T-cell (primary cell): ENCODE data around the gene PRR5L. TPM values are rescaled to one million over a fixed set of nuclear protein-coding genes. Genes with fewer than 3 reads are reported as not detected.

Experiments used
- ATAC-seq, 4 experiments: fragments of 200-7000 bp in 3 of 4; fragments of 150-1000 bp in 1 of 4; cut with Tn5 transposase; replicated peaks in 1 of 4; 1 replicate in 3 of 4; 2 replicates in 1 of 4; pipeline ENCODE4 v1.10.0; 2021; ENCODE audit warnings: moderate library complexity in 3 of 4, mild to moderate bottlenecking in 2 of 4, moderate number of reproducible peaks in 1 of 4
- CTCF ChIA-PET, 2 donors: fragments of 300-600 bp; sonication (Branson Sonifier 250); formaldehyde crosslinking; loops; one replicate each; lab custom pipeline; 2022; ENCODE audit warnings: antibody characterized with exemption in 2 of 2; lab: Charles Lee
- POLR2A ChIA-PET, 2 donors: fragments of 300-600 bp; sonication (Branson Sonifier 250); formaldehyde crosslinking; loops; one replicate each; lab custom pipeline; 2022; ENCODE audit warnings: antibody characterized with exemption in 2 of 2; lab: Charles Lee
- DNase-seq, 35 experiments: peaks; one replicate each; pipeline versions ENCODE4 v3.0.0 to v3.0.0-alpha.2; 2013 to 2023
- H3K27ac ChIP-seq: one replicate; pipeline ENCODE4 v1.5.1; 2013; ENCODE audit warnings: low read length
- H3K27me3 ChIP-seq, 2 experiments: replicated peaks in 1 of 2; 1 replicate in 1 of 2; 2 replicates in 1 of 2; pipeline versions ENCODE4 v1.6.1 to v1.7.0; 2013; ENCODE audit warnings: low read length in 1 of 2, mixed read lengths in 1 of 2; ENCODE audit not compliant: control insufficient read depth in 2 of 2, insufficient read depth in 2 of 2; ENCODE audit errors: extremely low read depth in 1 of 2
- H3K36me3 ChIP-seq, 2 donors: 1 replicate in 1 of 2; 2 replicates in 1 of 2; pipeline versions ENCODE4 v1.6.1 to v1.7.0; 2013; ENCODE audit warnings: low read length in 1 of 2; ENCODE audit not compliant: control insufficient read depth in 2 of 2, insufficient read depth in 1 of 2; ENCODE audit errors: extremely low read depth in 1 of 2
- H3K4me1 ChIP-seq, 2 experiments: 1 replicate in 1 of 2; 2 replicates in 1 of 2; pipeline versions ENCODE4 v1.6.1 to v1.7.0; 2013; ENCODE audit warnings: low read length in 2 of 2, mixed read lengths in 1 of 2; ENCODE audit not compliant: insufficient read depth in 2 of 2, control insufficient read depth in 1 of 2; ENCODE audit errors: extremely low read depth in 1 of 2
- H3K4me3 ChIP-seq, 2 donors: 1 replicate in 1 of 2; 2 replicates in 1 of 2; pipeline versions ENCODE4 v1.5.1 to v1.7.0; 2013; ENCODE audit warnings: mild to moderate bottlenecking in 2 of 2, low read length in 1 of 2, moderate library complexity in 1 of 2; ENCODE audit not compliant: control insufficient read depth in 1 of 2; ENCODE audit errors: extremely low read depth in 1 of 2
- H3K9me3 ChIP-seq: 2 replicates; pipeline ENCODE4 v1.7.0; 2013
- H3K27ac Mint-ChIP-seq, 2 donors: one replicate each; pipeline ENCODE4 v1.8.0; 2020 to 2021; ENCODE audit warnings: mild to moderate bottlenecking in 2 of 2, mixed read lengths in 2 of 2
- H3K27me3 Mint-ChIP-seq, 2 donors: one replicate each; pipeline ENCODE4 v1.8.0; 2021 to 2022; ENCODE audit warnings: mixed read lengths in 2 of 2
- H3K36me3 Mint-ChIP-seq: one replicate; pipeline ENCODE4 v1.8.0; 2021; ENCODE audit warnings: mixed read lengths
- H3K4me1 Mint-ChIP-seq, 3 donors: one replicate each; pipeline ENCODE4 v1.8.0; 2020 to 2022; ENCODE audit warnings: mixed read lengths in 3 of 3, mild to moderate bottlenecking in 1 of 3
- H3K4me3 Mint-ChIP-seq, 3 donors: one replicate each; pipeline ENCODE4 v1.8.0; 2020 to 2022; ENCODE audit warnings: mild to moderate bottlenecking in 3 of 3, mixed read lengths in 3 of 3, moderate library complexity in 3 of 3
- H3K9me3 Mint-ChIP-seq, 3 donors: one replicate each; pipeline ENCODE4 v1.8.0; 2020 to 2022; ENCODE audit warnings: mixed read lengths in 3 of 3
- WGBS: methylation state at CpG from one replicate; pipeline ENCODE4 v1.1.5; 2013; ENCODE audit warnings: missing lambda C conversion rate; ENCODE audit not compliant: insufficient coverage; 5-methylcytosine and 5-hydroxymethylcytosine counted together
- total RNA-seq, 35 experiments: library from RNA in 6 of 35; stranded (reverse) in 6 of 35; fragments of 120-200 nt in 1 of 35; gene quantifications; one replicate each; pipeline versions ENCODE4 v1.2.1 to v1.2.4 and lab custom pipeline; 2013 to 2026

Gene PRR5L
- total RNA-seq, 5 donors from 2014 or later (not counting 1 experiment from before 2014, with no cell fraction given): 22.3 to 64.0 (median 31.3) TPM

GRCh38 chr11:36449561-36450096, 153.5 kb downstream of the PRR5L start:
- H3K4me1 Mint-ChIP-seq: peaks cover 42 to 59% (median 47%) of the 10 kb centered on the region in 3 donors
- H3K27ac Mint-ChIP-seq: peak overlapping the region; percentile 66 to 75
- H3K27ac ChIP-seq: no peak overlapping the region
- DNase-seq (no peak), ATAC-seq (no peak)
- peaks cover 26% of the 10 kb centered on the region for H3K36me3 Mint-ChIP-seq
- H3K4me1 ChIP-seq: peaks cover 21 to 60% of the 10 kb centered on the region in 2 experiments
- ChIA-PET CTCF (interaction anchor here in 1 of 2 donors (0.7 to 1.7 kb wide), 3 partner anchors 29 to 96 kb away, joined by 3 to 9 read pairs (median 5); no protein-coding TSS in a partner anchor), POLR2A (no interaction called here)
- no peaks in the 10 kb centered on the region for H3K9me3 ChIP-seq
- no peaks in the 10 kb centered on the region for H3K27me3 ChIP-seq
- WGBS: 100% methylated on average over 3 of the region's 5 CpGs
- H3K36me3 ChIP-seq: peaks cover 0 to 43% of the 10 kb centered on the region in 2 donors
- peak overlapping the region in 1 of 2 donors; percentile 36 for H3K4me3 ChIP-seq
- no peaks in the 10 kb centered on the region for H3K9me3 Mint-ChIP-seq
- H3K27me3 Mint-ChIP-seq: no peaks in the 10 kb centered on the region
- H3K4me3 Mint-ChIP-seq: peak overlapping the region; percentile 49 to 85 (median 65)

- Histone ChIP-seq H3K36me3 (peaks cover 0 to 49% of the 10 kb centered on the region in 2 donors), H3K4me3 (peak overlapping the region in 1 of 2 donors; percentile 36), H3K27me3 (no peaks in the 10 kb centered on the region), H3K4me1 (peaks cover 21 to 65% of the 10 kb centered on the region in 2 experiments), H3K9me3 (no peaks in the 10 kb centered on the region), H3K27ac (no peak overlapping the region)
- 47% methylated on average over 2 of the region's 3 CpGs for WGBS
- ChIA-PET POLR2A (no interaction called here), CTCF (interaction anchor here in 1 of 2 donors (0.6 to 1.7 kb wide), 4 partner anchors 43 to 725 kb away, joined by 3 to 9 read pairs (median 4); no protein-coding TSS in a partner anchor)
- Mint-ChIP-seq H3K36me3 (peaks cover 26% of the 10 kb centered on the region), H3K4me3 (peak overlapping the region; percentile 49 to 85 (median 65)), H3K27me3 (no peaks in the 10 kb centered on the region), H3K9me3 (no peaks in the 10 kb centered on the region), H3K4me1 (peaks cover 42 to 59% (median 47%) of the 10 kb centered on the region in 3 donors), H3K27ac (peak overlapping the region; percentile 66 to 75)
- peak in 1 of 35 experiments; percentile 15 for DNase-seq
- ATAC-seq: peak in 2 of 4 experiments; percentile 24 to 52
These were observed 154.1 kb downstream of the PRR5L start for GRCh38 chr11:36450110-36450572.

GRCh38 chr11:36451045-36451444, 155.0 kb downstream of the PRR5L start:
- H3K27ac ChIP-seq: no peak overlapping the region
- H3K4me3 Mint-ChIP-seq: peak overlapping the region in 1 of 3 donors; percentile 85
- peak overlapping the region; percentile 30 to 56 for H3K27ac Mint-ChIP-seq
- no peaks in the 10 kb centered on the region for H3K27me3 Mint-ChIP-seq
- ATAC-seq: no peak
- DNase-seq: no peak
- H3K9me3 Mint-ChIP-seq: no peaks in the 10 kb centered on the region
- no peaks in the 10 kb centered on the region for H3K27me3 ChIP-seq
- CTCF ChIA-PET: interaction anchor here in 1 of 2 donors (0.8 kb wide), 1 partner anchor 98 kb away, joined by 3 read pairs; no protein-coding TSS in a partner anchor
- no peak overlapping the region for H3K4me3 ChIP-seq
- H3K36me3 Mint-ChIP-seq: peaks cover 26% of the 10 kb centered on the region
- no peaks in the 10 kb centered on the region for H3K9me3 ChIP-seq
- H3K36me3 ChIP-seq: peaks cover 0 to 55% of the 10 kb centered on the region in 2 donors
- POLR2A ChIA-PET: no interaction called here
- peaks cover 21 to 72% of the 10 kb centered on the region in 2 experiments for H3K4me1 ChIP-seq
- H3K4me1 Mint-ChIP-seq: peaks cover 42 to 59% (median 47%) of the 10 kb centered on the region in 3 donors
- 95% methylated on average over 4 of the region's 6 CpGs for WGBS

GRCh38 chr11:36451681-36452080, 155.6 kb downstream of the PRR5L start:
- no peaks in the 10 kb centered on the region for H3K9me3 ChIP-seq
- H3K4me1 ChIP-seq: peaks cover 21 to 68% of the 10 kb centered on the region in 2 experiments
- no peak for ATAC-seq
- no peak for DNase-seq
- H3K27me3 Mint-ChIP-seq: no peaks in the 10 kb centered on the region
- no peaks in the 10 kb centered on the region for H3K9me3 Mint-ChIP-seq
- no peak overlapping the region for H3K4me3 ChIP-seq
- peak overlapping the region in 1 of 3 donors; percentile 39 for H3K4me3 Mint-ChIP-seq
- WGBS: 75% methylated on average over 1 of the region's 1 CpG
- ChIA-PET CTCF (interaction anchor here (1.1 to 2.3 kb wide), 3 partner anchors 10 to 99 kb away, joined by 3 to 14 read pairs (median 9); no protein-coding TSS in a partner anchor), POLR2A (no interaction called here)
- peaks cover 0 to 54% of the 10 kb centered on the region in 2 donors for H3K36me3 ChIP-seq
- H3K27ac Mint-ChIP-seq: peak overlapping the region; percentile 77 to 84
- H3K27ac ChIP-seq: peak overlapping the region; percentile 6
- peaks cover 28% of the 10 kb centered on the region for H3K36me3 Mint-ChIP-seq
- H3K4me1 Mint-ChIP-seq: peaks cover 42 to 59% (median 47%) of the 10 kb centered on the region in 3 donors
- H3K27me3 ChIP-seq: no peaks in the 10 kb centered on the region

GRCh38 chr11:36452236-36452940, 156.3 kb downstream of the PRR5L start:
- peaks cover 0 to 53% of the 10 kb centered on the region in 2 donors for H3K36me3 ChIP-seq
- CTCF ChIA-PET: interaction anchor here (0.9 to 2.3 kb wide), 4 partner anchors 11 to 100 kb away, joined by 3 to 14 read pairs (median 6); no protein-coding TSS in a partner anchor

GRCh38 chr11:36452961-36453360, 156.9 kb downstream of the PRR5L start:
- H3K9me3 Mint-ChIP-seq: no peaks in the 10 kb centered on the region
- H3K4me3 ChIP-seq: no peak overlapping the region
- H3K36me3 Mint-ChIP-seq: peaks cover 34% of the 10 kb centered on the region
- ChIA-PET POLR2A (no interaction called here), CTCF (interaction anchor here in 1 of 2 donors (0.9 to 2.3 kb wide), 3 partner anchors 40 to 100 kb away, joined by 4 to 14 read pairs (median 9); no protein-coding TSS in a partner anchor)
- peak overlapping the region in 1 of 3 donors; percentile 39 for H3K4me3 Mint-ChIP-seq
- no CpG with 5 or more reads among the region's 1 CpG for WGBS
- H3K27ac Mint-ChIP-seq: peak overlapping the region; percentile 77
- peak in 3 of 4 experiments; percentile 28 to 57 (median 28) for ATAC-seq
- peak overlapping the region; percentile 41 for H3K27ac ChIP-seq
- no peaks in the 10 kb centered on the region for H3K27me3 ChIP-seq
- H3K4me1 ChIP-seq: peaks cover 21 to 63% of the 10 kb centered on the region in 2 experiments
- no peaks in the 10 kb centered on the region for H3K9me3 ChIP-seq
- H3K4me1 Mint-ChIP-seq: peaks cover 42 to 59% (median 47%) of the 10 kb centered on the region in 3 donors
- no peaks in the 10 kb centered on the region for H3K27me3 Mint-ChIP-seq
- peaks cover 0 to 51% of the 10 kb centered on the region in 2 donors for H3K36me3 ChIP-seq
- DNase-seq: peak in 1 of 35 experiments; percentile 19

More at GRCh38 chr11:36452236-36452940, 156.3 kb downstream of the PRR5L start:
- H3K4me1 Mint-ChIP-seq: peaks cover 42 to 59% (median 47%) of the 10 kb centered on the region in 3 donors
- no peaks in the 10 kb centered on the region for H3K27me3 Mint-ChIP-seq
- POLR2A ChIA-PET: no interaction called here
- H3K27me3 ChIP-seq: no peaks in the 10 kb centered on the region
- H3K9me3 Mint-ChIP-seq: no peaks in the 10 kb centered on the region
- peak overlapping the region in 2 of 3 donors; percentile 39 to 51 for H3K4me3 Mint-ChIP-seq
- H3K27ac ChIP-seq: peak overlapping the region; percentile 41
- no peaks in the 10 kb centered on the region for H3K9me3 ChIP-seq
- H3K4me3 ChIP-seq: no peak overlapping the region
- DNase-seq: peak in 9 of 35 experiments; percentile 4 to 31 (median 10)
- peaks cover 21 to 67% of the 10 kb centered on the region in 2 experiments for H3K4me1 ChIP-seq
- H3K36me3 Mint-ChIP-seq: peaks cover 29% of the 10 kb centered on the region
- ATAC-seq: peak in 3 of 4 experiments; percentile 34 to 58 (median 46)
- H3K27ac Mint-ChIP-seq: peak overlapping the region; percentile 77
- WGBS: 31% methylated on average over 2 of the region's 5 CpGs
